GM21447 (cell line): ENCODE data around the gene HOXA7.

ENCODE experiments used
- ATAC-seq: cut with Tn5 transposase; IDR thresholded peaks from one replicate; pipeline ENCODE4 v1.9.1; 2021; ENCODE audit not compliant: unreplicated experiment

Gene HOXA7

GRCh38 chr7:27193335-27194001 lies 37.0 kb upstream of the HOXA7 start:
- no peak for ATAC-seq

DNA sequence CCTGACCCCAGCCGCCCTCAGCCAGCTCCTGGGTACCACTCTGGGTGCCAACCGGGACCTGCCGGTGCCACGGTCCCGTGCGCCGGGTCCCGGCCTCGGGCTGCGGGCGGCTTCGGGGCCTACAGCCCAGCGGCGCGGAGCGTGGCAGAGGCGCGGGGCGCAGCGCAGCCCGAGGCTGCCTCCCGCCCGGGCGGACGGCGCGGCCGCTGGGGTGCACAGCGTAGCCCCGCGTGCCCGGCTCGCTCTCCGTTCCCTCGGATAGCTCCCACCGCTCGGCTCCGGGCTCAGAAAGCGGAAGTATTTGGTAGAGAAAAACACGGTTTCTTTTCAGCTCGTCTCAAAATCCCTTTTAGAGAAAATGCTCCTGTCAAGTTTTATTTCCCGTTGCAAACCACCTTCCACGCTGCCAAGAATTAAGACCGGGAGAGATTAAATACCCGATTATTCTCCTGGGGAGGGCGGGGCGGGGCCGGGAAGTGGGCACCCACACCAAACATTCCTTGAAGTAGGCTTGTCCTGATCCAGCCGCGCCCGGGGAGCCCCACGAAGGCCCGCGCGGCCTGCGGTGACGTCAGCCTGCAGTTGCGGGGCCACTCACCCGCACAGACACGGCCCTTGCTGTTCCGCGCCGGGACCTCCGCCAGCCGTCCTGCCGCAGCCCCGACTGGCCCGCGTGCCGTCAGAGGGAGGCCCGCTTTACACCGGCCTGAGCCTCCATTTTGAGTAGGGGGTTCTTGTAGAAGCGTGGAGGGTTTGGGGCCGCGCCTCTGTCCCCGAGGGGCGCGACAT lies 36.3 kb upstream of the HOXA7 start:
- ATAC-seq = no peak

GRCh38 chr7:27191833-27192545 lies 35.5 kb upstream of the HOXA7 start:
- ATAC-seq = no peak

- no peak for ATAC-seq
Observed at GRCh38 chr7:27191161-27191731, 34.8 kb upstream of the HOXA7 start.

GRCh38 chr7:27189997-27190748 lies 33.7 kb upstream of the HOXA7 start:
- ATAC-seq = no peak

GRCh38 chr7:27189295-27189996 lies 33.0 kb upstream of the HOXA7 start:
- ATAC-seq = no peak

DNA sequence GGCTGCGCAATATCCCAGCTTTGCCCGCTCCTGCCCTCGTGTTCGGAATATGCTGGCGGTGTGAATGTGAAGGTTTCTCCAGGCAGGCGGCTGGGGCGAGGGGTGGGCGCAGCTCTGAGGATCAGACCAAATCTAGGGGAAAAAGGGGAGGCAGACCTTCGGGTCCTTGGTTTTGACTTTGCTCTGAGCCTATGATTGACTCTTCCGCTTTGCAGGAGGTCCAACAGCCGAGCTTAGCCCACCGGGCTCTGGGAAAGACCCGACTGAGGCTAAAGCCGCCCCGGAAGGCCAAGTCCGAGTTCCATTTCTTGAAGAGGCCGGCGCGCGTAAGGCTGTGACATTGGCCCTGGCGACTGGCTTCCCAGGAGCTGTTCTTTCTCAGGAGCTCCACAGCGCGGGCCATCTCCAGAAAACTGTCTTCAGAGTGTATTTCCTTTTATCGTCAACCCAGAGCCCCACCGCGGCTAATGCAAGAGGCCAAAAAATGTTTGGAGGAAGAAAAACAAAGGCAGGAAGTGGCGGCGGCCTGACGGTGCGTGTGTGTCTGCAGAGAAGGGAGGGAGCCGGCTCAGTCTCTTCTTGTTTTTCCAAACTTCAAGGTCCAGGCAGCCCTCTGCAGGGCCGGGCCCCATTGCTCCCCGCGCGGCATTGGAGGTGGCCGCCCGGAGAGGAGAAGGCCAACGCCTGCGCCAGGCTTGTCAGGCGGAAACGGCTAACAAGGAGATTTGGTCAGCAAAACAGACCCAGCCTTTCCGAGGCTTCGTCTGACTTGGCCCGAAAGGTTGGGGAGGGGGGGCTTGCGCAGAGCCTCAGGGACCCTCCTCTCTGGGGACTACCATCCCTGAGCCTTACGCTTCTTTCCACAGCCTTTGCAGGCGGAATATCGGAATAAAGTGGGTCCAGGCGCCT lies 32.2 kb upstream of the HOXA7 start:
- no peak for ATAC-seq

- no peak for ATAC-seq
Observed at GRCh38 chr7:27187475-27188385, 31.3 kb upstream of the HOXA7 start.

- ATAC-seq = no peak
Observed at GRCh38 chr7:27186668-27187474, 30.4 kb upstream of the HOXA7 start.

- ATAC-seq = no peak
Observed at GRCh38 chr7:27185854-27186667, 29.6 kb upstream of the HOXA7 start.

- no peak for ATAC-seq
Observed at GRCh38 chr7:27185013-27185853, 28.8 kb upstream of the HOXA7 start, which contains the start of gene HOXA11. HOXA11 (minus strand) TSS chr7:27185232; CDS start chr7:27185144, 88 bp downstream.

GRCh38 chr7:27184337-27185012 lies 28.0 kb upstream of the HOXA7 start:
- ATAC-seq = no peak

DNA sequence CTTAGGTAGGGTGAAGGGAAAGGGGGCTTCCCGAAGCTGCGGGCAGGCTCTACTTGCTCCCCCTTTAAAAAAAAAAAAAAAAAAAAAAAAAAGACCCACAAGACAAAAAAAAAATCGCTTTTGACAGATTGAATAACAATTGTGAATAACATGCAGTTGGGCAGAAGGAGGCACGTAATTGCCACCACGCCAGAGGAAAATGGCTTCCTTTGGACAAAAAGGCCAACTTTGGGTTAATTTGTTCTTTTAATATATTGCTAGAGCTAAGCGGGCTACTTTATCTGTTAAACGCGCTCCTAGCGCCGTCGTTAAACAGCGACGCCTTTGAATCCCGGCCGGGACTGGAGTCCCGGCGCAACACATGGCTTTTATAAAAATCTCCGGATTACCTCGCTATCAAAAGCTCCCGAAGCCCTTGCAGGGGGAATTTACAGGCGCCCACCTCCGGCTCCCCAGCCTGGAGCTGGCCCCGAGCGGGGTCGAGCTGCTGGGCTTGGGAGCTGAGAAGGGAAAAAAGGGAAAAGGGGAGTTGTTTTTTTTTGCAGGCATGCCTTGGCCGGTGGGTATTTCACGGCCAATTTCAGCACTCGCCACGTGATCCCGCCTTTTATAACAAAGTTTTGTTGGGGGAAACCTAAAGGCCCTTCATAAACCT lies 27.3 kb upstream of the HOXA7 start:
- no peak for ATAC-seq
